Keratinocyte (primary cell): ENCODE results near the gene ZNHIT3.

Experiments used
- EZH2 ChIP-seq: IDR thresholded peaks from one replicate; pipeline ENCODE4 v1.6.1; 2012; ENCODE audit warnings: inconsistent platforms, mild to moderate bottlenecking, low read length, moderate library complexity
- TF ChIP-seq, protein P1 (sequence below), 3 experiments: IDR thresholded peaks in 1 of 3; conservative IDR thresholded peaks in 1 of 3; optimal IDR thresholded peaks in 1 of 3; 2 replicates in 2 of 3; 3 replicates in 1 of 3; pipeline versions ENCODE3 to v1.5.1; 2011; ENCODE audit warnings: low read length in 3 of 3, mild to moderate bottlenecking in 3 of 3, moderate library complexity in 2 of 3, control low read depth in 1 of 3, inconsistent platforms in 1 of 3; ENCODE audit not compliant: insufficient read depth in 2 of 3; ENCODE audit errors: extremely low read depth in 1 of 3

DNA sequence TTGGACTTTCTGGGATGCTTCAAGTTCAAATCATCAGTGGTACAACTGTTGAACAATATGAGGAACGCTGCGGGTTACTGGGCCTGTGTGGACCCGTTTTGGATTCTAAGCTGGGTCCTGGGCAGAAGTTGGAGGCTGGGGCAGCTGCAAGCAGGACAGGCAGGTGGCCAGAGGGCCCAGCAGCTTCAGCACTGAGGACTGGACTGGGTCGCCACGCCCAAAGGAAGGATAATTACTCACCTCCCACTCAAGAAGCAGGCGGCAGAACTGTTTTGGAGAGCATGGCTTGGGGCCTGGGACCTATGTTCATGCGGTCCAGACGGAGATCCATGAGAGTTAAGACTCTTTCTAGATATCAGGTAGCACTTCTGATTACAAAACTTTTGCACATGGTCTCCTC lies 1.5 kb upstream of the ZNHIT3 start:
- TF ChIP-seq, protein P1, sequence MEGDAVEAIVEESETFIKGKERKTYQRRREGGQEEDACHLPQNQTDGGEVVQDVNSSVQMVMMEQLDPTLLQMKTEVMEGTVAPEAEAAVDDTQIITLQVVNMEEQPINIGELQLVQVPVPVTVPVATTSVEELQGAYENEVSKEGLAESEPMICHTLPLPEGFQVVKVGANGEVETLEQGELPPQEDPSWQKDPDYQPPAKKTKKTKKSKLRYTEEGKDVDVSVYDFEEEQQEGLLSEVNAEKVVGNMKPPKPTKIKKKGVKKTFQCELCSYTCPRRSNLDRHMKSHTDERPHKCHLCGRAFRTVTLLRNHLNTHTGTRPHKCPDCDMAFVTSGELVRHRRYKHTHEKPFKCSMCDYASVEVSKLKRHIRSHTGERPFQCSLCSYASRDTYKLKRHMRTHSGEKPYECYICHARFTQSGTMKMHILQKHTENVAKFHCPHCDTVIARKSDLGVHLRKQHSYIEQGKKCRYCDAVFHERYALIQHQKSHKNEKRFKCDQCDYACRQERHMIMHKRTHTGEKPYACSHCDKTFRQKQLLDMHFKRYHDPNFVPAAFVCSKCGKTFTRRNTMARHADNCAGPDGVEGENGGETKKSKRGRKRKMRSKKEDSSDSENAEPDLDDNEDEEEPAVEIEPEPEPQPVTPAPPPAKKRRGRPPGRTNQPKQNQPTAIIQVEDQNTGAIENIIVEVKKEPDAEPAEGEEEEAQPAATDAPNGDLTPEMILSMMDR (optimal IDR thresholded peaks at IDR 0.05 in 1 of 3, IDR thresholded peaks at IDR 0.05 in 1 of 3, conservative IDR thresholded peaks at IDR 0.05 in 1 of 3; ENCODE audit: extremely low read depth in 1 of 3, insufficient read depth in 2 of 3, low read length in 3 of 3), result no peak
- TF ChIP-seq EZH2, result no peak
